GM23338 (cell line): ENCODE results near the gene TMEM218. TPM values are rescaled to one million over a fixed set of nuclear protein-coding genes. Genes with fewer than 3 reads are reported as not detected.

Experiments
- ATAC-seq: fragments of 200-7000 bp; cut with Tn5 transposase; 3 replicates; pipeline ENCODE4 v1.9.1; 2020
- DNase-seq: peaks from one replicate; pipeline ENCODE4 v3.0.0-alpha.2; 2015; ENCODE audit warnings: low spot score
- H2AFZ ChIP-seq: fragments of 200-600 bp; sonication (generic); 2 replicates; pipeline ENCODE4 v1.8.0; 2016; ENCODE audit warnings: antibody characterized with exemption, mild to moderate bottlenecking, moderate library complexity
- H3F3A ChIP-seq: fragments of 200-600 bp; sonication (generic); replicated peaks from 2 replicates; pipeline ENCODE4 v1.8.0; 2017; ENCODE audit warnings: antibody characterized with exemption, mixed run types, low read depth
- H3K27ac ChIP-seq: fragments of 200-600 bp; sonication (generic); 2 replicates; pipeline ENCODE4 v1.6.1; 2016; ENCODE audit warnings: low read depth
- H3K27me3 ChIP-seq: fragments of 200-600 bp; sonication (generic); 2 replicates; pipeline ENCODE4 v1.8.0; 2016; ENCODE audit warnings: mild to moderate bottlenecking, mixed run types, moderate library complexity; ENCODE audit not compliant: insufficient read depth
- H3K36me3 ChIP-seq: fragments of 200-600 bp; sonication (generic); 2 replicates; pipeline ENCODE4 v1.8.0; 2016; ENCODE audit warnings: mild to moderate bottlenecking; ENCODE audit not compliant: insufficient read depth
- H3K4me1 ChIP-seq: fragments of 200-600 bp; sonication (generic); 2 replicates; pipeline ENCODE4 v1.8.0; 2016; ENCODE audit warnings: mild to moderate bottlenecking, moderate library complexity; ENCODE audit not compliant: insufficient read depth
- H3K4me2 ChIP-seq: fragments of 200-600 bp; sonication (generic); 2 replicates; pipeline ENCODE4 v1.7.1; 2017; ENCODE audit warnings: mixed run types
- H3K4me3 ChIP-seq: fragments of 200-600 bp; sonication (generic); 2 replicates; pipeline ENCODE4 v1.6.1; 2016; ENCODE audit warnings: mixed run types
- H3K79me2 ChIP-seq: fragments of 200-600 bp; sonication (generic); replicated peaks from 2 replicates; pipeline ENCODE4 v1.8.0; 2017; ENCODE audit warnings: mild to moderate bottlenecking; ENCODE audit not compliant: insufficient read depth
- H3K9me2 ChIP-seq: fragments of 200-600 bp; sonication (generic); 2 replicates; pipeline ENCODE4 v1.8.0; 2017; ENCODE audit not compliant: insufficient read depth
- H4K20me1 ChIP-seq: fragments of 200-600 bp; sonication (generic); replicated peaks from 2 replicates; pipeline ENCODE4 v1.8.0; 2017; ENCODE audit warnings: mild to moderate bottlenecking; ENCODE audit not compliant: insufficient read depth
- H3K27ac Mint-ChIP-seq: 2 replicates; pipeline ENCODE4 v1.8.0; 2020; ENCODE audit warnings: inconsistent platforms, mild to moderate bottlenecking, moderate library complexity, mixed read lengths
- H3K27me3 Mint-ChIP-seq: 3 replicates; pipeline ENCODE4 v1.8.0; 2022; ENCODE audit warnings: low read depth, mild to moderate bottlenecking, moderate library complexity, mixed read lengths, inconsistent platforms; ENCODE audit not compliant: insufficient read depth, poor library complexity
- H3K36me3 Mint-ChIP-seq: 3 replicates; pipeline ENCODE4 v1.8.0; 2021; ENCODE audit warnings: low read depth, mild to moderate bottlenecking, inconsistent platforms, moderate library complexity, mixed read lengths
- H3K4me1 Mint-ChIP-seq: 3 replicates; pipeline ENCODE4 v1.8.0; 2020; ENCODE audit warnings: mild to moderate bottlenecking, inconsistent platforms, mixed read lengths
- H3K4me3 Mint-ChIP-seq: 3 replicates; pipeline ENCODE4 v1.8.0; 2021; ENCODE audit warnings: moderate library complexity, mild to moderate bottlenecking, inconsistent platforms, mixed read lengths
- H3K9me3 Mint-ChIP-seq: 3 replicates; pipeline ENCODE4 v1.8.0; 2020; ENCODE audit warnings: moderate library complexity, mild to moderate bottlenecking, inconsistent platforms, mixed read lengths
- EZH2 ChIP-seq: fragments of 200-600 bp; sonication (generic); IDR thresholded peaks from one replicate; pipeline ENCODE4 v1.8.0; 2017; ENCODE audit warnings: antibody characterized with exemption, mild to moderate bottlenecking, low read depth; ENCODE audit not compliant: unreplicated experiment
- JUNB ChIP-seq: IDR thresholded peaks from one replicate; pipeline ENCODE4 v1.6.1; 2016; ENCODE audit warnings: antibody characterized with exemption; ENCODE audit not compliant: unreplicated experiment
- NANOG ChIP-seq: IDR thresholded peaks from 2 replicates; pipeline ENCODE4 v1.6.1; 2016; ENCODE audit warnings: antibody characterized with exemption, borderline replicate concordance
- ZNF114 ChIP-seq: fragments of 250-450 bp; sonication (Bioruptor Pico); IDR thresholded peaks from 2 replicates; pipeline ENCODE4 v1.5.0; 2020; ENCODE audit warnings: mild to moderate bottlenecking, moderate library complexity
- polyA plus RNA-seq: library from polyadenylated mRNA; unstranded; fragments of >200 nt; fragmentation: Nextera tagmentation; extraction: Ambion mirVana; gene quantifications from 2 replicates; pipeline ENCODE4 v1.2.1, GENCODE V29; 2016
- total RNA-seq: library from RNA; depleted of rRNA; stranded (reverse); fragments of >200 nt; shearing (Covaris generic); gene quantifications from 2 replicates; pipeline ENCODE4 v1.2.3, GENCODE V29; 2014
- TF ChIP-seq, protein P1 (sequence below), 2 experiments: fragments of 200-600 bp in 1 of 2; sonication (generic) in 1 of 2; conservative IDR thresholded peaks; 2 replicates each; pipeline versions ENCODE4 v1.5.1 to v1.6.1; 2016 to 2017; ENCODE audit warnings: antibody characterized with exemption in 2 of 2, low read depth in 2 of 2, mild to moderate bottlenecking in 2 of 2, moderate library complexity in 1 of 2
- TF ChIP-seq, protein P2 (sequence below): fragments of 250-450 bp; sonication (Bioruptor Pico); IDR thresholded peaks from 2 replicates; pipeline ENCODE4 v1.5.0; 2020; ENCODE audit warnings: mild to moderate bottlenecking, moderate library complexity

TMEM218 gene
- total and polyA plus RNA-seq, 2 experiments from 2014 or later = 23.7 to 24.2 TPM

DNA sequence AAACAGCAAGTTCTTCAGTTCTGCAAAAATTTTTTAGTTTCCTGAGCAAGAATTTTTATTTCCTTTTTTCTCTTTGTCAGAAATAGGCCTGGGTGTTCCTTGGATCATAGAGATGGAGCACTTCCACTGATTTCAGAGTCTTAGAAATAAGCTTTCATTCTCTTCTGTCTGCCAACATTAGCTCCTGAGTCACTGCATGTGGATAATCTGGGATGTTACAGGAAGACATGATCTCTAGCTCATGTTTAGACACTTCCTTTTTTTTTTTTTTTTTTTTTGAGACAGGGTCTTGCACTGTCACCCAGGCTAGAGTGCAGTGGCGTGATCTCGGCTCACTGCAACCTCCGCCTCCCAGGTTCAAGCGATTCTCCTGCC lies 13.2 kb upstream of the TMEM218 start:
- Mint-ChIP-seq H3K4me3 (no peak overlapping the region), H3K4me1 (no peaks in the 10 kb centered on the region; the same call in 2 of the 3 replicates), H3K9me3 (peaks cover 4% of the 10 kb centered on the region; the same call in 1 of the 3 replicates), H3K36me3 (no peaks in the 10 kb centered on the region), H3K27ac (no peak overlapping the region), H3K27me3 (peaks cover 3% of the 10 kb centered on the region)
- H3F3A ChIP-seq = no peaks in the 10 kb centered on the region
- H3K9me2 ChIP-seq = 0 out of 2 replicates have a peak, but pooled peaks cover 12% of the 10 kb centered on the region
- no peak for ATAC-seq
- no peak overlapping the region for H3K4me2 ChIP-seq
- no peaks in the 10 kb centered on the region for H3K79me2 ChIP-seq
- TF ChIP-seq JUNB (no peak), NANOG (no peak), ZNF114 (no peak)
- H2AFZ ChIP-seq = 0 out of 2 replicates have a peak overlapping the region, but pooled peaks have one; percentile 16
- no peak overlapping the region for H3K27ac ChIP-seq
- H3K36me3 ChIP-seq = no peaks in the 10 kb centered on the region
- H3K27me3 ChIP-seq = peaks cover 10% of the 10 kb centered on the region; the same call in 1 of the 2 replicates
- DNase-seq = no peak
- no peaks in the 10 kb centered on the region for H4K20me1 ChIP-seq
- no peak overlapping the region for H3K4me3 ChIP-seq
- no peaks in the 10 kb centered on the region for H3K4me1 ChIP-seq

DNA sequence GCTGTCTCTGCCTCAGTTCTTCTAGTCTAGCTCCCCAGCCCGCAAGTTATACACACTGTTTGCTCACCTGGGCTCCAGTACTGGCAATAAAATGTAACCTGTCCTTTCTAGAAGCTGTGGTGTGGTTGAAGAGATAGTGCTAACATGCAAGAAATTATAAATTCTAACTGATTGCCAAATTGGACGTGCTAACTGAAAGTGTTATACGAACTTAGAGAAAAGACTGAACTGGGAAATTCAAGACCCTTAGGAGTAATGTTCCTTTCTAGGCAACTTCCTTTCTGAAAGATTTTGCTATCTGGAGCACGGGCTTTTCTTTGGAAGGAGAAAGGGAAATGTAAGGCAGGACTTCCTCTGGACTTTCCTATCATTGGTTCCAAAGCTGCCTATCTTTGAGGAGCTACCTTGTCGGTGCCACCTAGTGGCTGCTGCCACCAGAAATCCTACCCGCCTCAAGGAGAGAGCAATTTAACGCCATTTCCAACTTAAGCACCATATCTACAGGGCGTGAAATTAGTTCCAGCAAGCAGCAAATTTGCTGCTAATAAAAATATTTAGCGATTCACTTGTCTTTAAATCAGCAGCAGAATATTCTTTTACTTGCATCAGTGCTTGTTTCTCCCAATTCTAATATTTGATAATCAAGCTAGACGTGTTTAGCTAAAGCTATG lies 12.7 kb upstream of the TMEM218 start:
- no peak for TF ChIP-seq EZH2
- TF ChIP-seq, protein P1, sequence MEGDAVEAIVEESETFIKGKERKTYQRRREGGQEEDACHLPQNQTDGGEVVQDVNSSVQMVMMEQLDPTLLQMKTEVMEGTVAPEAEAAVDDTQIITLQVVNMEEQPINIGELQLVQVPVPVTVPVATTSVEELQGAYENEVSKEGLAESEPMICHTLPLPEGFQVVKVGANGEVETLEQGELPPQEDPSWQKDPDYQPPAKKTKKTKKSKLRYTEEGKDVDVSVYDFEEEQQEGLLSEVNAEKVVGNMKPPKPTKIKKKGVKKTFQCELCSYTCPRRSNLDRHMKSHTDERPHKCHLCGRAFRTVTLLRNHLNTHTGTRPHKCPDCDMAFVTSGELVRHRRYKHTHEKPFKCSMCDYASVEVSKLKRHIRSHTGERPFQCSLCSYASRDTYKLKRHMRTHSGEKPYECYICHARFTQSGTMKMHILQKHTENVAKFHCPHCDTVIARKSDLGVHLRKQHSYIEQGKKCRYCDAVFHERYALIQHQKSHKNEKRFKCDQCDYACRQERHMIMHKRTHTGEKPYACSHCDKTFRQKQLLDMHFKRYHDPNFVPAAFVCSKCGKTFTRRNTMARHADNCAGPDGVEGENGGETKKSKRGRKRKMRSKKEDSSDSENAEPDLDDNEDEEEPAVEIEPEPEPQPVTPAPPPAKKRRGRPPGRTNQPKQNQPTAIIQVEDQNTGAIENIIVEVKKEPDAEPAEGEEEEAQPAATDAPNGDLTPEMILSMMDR (conservative IDR thresholded peaks at IDR 0.05; ENCODE audit: low read depth in 2 of 2) = peak; percentile 75 to 77
- Mint-ChIP-seq H3K27ac (no peak overlapping the region), H3K36me3 (no peaks in the 10 kb centered on the region), H3K4me1 (no peaks in the 10 kb centered on the region; the same call in 2 of the 3 replicates), H3K27me3 (peaks cover 3% of the 10 kb centered on the region), H3K4me3 (no peak overlapping the region), H3K9me3 (peaks cover 4% of the 10 kb centered on the region; the same call in 1 of the 3 replicates)
- no peaks in the 10 kb centered on the region for H3K79me2 ChIP-seq
- ATAC-seq (peak; percentile 99), DNase-seq (peak; percentile 87)
- peak overlapping the region; percentile 88 for H2AFZ ChIP-seq
- H3K4me3 ChIP-seq = no peak overlapping the region
- no peak overlapping the region for H3K27ac ChIP-seq
- H3K4me1 ChIP-seq = no peaks in the 10 kb centered on the region
- H3K27me3 ChIP-seq = peaks cover 10% of the 10 kb centered on the region; the same call in 1 of the 2 replicates
- no peak overlapping the region for H3K4me2 ChIP-seq
- no peaks in the 10 kb centered on the region for H4K20me1 ChIP-seq
- H3K9me2 ChIP-seq = peaks cover 12% of the 10 kb centered on the region; the same call in 1 of the 2 replicates
- no peaks in the 10 kb centered on the region for H3F3A ChIP-seq
- H3K36me3 ChIP-seq = no peaks in the 10 kb centered on the region

DNA sequence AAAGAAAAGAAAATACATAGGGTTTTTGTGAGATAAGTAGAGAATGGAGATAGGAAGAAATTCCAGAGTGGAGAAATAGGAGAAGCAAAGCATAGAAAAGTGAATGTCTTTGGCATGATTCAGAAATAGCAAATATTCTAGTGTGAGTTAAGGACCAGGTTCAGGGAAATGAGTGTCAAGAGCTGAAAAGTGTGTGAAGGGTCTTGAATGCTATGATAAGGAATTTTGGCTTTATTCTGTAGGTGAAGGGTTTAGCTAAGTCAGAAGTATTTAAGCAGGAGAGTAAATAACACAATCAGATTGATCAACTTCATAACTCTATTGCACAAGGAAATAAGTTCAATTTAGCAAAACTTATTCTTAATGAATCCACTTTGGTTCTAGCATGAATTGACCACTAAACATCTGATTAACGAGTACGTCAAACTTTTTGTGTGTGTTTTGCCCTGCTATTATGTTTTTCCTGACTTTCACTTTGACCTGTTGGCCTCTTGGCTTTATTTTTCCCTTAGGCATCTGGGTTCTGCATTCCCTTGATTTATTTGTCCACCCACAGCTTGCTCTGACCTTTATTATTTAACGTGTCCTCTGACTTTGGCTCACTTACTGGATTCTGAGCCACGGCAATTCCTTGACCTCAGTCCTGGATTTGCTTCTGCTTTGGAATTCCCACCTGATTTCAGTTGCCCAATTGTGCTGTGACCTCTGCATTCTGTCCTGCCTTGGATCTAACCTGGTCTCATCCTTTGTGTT lies 11.9 kb upstream of the TMEM218 start:
- no peaks in the 10 kb centered on the region for H3K27me3 Mint-ChIP-seq

More for the DNA sequence above, 11.9 kb upstream of the TMEM218 start:
- Histone ChIP-seq H2AFZ (peak overlapping the region; percentile 88), H3K27ac (no peak overlapping the region), H4K20me1 (no peaks in the 10 kb centered on the region), H3K9me2 (peaks cover 12% of the 10 kb centered on the region; the same call in 1 of the 2 replicates), H3K36me3 (no peaks in the 10 kb centered on the region), H3K4me3 (no peak overlapping the region), H3K4me1 (no peaks in the 10 kb centered on the region), H3K4me2 (no peak overlapping the region), H3K27me3 (peaks cover 10% of the 10 kb centered on the region; the same call in 1 of the 2 replicates), H3F3A (no peaks in the 10 kb centered on the region), H3K79me2 (no peaks in the 10 kb centered on the region)
- no peak for ATAC-seq
- Mint-ChIP-seq H3K27ac (no peak overlapping the region), H3K4me3 (no peak overlapping the region), H3K4me1 (no peaks in the 10 kb centered on the region; the same call in 2 of the 3 replicates), H3K9me3 (peaks cover 4% of the 10 kb centered on the region; the same call in 1 of the 3 replicates), H3K36me3 (no peaks in the 10 kb centered on the region)
- TF ChIP-seq, protein P2, sequence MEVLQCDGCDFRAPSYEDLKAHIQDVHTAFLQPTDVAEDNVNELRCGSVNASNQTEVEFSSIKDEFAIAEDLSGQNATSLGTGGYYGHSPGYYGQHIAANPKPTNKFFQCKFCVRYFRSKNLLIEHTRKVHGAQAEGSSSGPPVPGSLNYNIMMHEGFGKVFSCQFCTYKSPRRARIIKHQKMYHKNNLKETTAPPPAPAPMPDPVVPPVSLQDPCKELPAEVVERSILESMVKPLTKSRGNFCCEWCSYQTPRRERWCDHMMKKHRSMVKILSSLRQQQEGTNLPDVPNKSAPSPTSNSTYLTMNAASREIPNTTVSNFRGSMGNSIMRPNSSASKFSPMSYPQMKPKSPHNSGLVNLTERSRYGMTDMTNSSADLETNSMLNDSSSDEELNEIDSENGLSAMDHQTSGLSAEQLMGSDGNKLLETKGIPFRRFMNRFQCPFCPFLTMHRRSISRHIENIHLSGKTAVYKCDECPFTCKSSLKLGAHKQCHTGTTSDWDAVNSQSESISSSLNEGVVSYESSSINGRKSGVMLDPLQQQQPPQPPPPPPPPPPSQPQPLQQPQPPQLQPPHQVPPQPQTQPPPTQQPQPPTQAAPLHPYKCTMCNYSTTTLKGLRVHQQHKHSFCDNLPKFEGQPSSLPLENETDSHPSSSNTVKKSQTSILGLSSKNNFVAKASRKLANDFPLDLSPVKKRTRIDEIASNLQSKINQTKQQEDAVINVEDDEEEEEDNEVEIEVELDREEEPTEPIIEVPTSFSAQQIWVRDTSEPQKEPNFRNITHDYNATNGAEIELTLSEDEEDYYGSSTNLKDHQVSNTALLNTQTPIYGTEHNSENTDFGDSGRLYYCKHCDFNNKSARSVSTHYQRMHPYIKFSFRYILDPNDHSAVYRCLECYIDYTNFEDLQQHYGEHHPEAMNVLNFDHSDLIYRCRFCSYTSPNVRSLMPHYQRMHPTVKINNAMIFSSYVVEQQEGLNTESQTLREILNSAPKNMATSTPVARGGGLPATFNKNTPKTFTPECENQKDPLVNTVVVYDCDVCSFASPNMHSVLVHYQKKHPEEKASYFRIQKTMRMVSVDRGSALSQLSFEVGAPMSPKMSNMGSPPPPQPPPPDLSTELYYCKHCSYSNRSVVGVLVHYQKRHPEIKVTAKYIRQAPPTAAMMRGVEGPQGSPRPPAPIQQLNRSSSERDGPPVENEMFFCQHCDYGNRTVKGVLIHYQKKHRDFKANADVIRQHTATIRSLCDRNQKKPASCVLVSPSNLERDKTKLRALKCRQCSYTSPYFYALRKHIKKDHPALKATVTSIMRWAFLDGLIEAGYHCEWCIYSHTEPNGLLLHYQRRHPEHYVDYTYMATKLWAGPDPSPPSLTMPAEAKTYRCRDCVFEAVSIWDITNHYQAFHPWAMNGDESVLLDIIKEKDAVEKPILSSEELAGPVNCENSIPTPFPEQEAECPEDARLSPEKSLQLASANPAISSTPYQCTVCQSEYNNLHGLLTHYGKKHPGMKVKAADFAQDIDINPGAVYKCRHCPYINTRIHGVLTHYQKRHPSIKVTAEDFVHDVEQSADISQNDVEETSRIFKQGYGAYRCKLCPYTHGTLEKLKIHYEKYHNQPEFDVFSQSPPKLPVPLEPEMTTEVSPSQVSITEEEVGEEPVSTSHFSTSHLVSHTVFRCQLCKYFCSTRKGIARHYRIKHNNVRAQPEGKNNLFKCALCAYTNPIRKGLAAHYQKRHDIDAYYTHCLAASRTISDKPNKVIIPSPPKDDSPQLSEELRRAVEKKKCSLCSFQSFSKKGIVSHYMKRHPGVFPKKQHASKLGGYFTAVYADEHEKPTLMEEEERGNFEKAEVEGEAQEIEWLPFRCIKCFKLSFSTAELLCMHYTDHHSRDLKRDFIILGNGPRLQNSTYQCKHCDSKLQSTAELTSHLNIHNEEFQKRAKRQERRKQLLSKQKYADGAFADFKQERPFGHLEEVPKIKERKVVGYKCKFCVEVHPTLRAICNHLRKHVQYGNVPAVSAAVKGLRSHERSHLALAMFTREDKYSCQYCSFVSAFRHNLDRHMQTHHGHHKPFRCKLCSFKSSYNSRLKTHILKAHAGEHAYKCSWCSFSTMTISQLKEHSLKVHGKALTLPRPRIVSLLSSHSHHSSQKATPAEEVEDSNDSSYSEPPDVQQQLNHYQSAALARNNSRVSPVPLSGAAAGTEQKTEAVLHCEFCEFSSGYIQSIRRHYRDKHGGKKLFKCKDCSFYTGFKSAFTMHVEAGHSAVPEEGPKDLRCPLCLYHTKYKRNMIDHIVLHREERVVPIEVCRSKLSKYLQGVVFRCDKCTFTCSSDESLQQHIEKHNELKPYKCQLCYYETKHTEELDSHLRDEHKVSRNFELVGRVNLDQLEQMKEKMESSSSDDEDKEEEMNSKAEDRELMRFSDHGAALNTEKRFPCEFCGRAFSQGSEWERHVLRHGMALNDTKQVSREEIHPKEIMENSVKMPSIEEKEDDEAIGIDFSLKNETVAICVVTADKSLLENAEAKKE (CRISPR knock-in tag) = no peak
- DNase-seq = no peak
